ENCODE data around the gene SF1.
"Not testable (repeated sequence)": the region's sequence is repeated elsewhere in the genome, so short reads cannot be mapped to it uniquely, and the experiment has no call there.

Gene SF1

DNA sequence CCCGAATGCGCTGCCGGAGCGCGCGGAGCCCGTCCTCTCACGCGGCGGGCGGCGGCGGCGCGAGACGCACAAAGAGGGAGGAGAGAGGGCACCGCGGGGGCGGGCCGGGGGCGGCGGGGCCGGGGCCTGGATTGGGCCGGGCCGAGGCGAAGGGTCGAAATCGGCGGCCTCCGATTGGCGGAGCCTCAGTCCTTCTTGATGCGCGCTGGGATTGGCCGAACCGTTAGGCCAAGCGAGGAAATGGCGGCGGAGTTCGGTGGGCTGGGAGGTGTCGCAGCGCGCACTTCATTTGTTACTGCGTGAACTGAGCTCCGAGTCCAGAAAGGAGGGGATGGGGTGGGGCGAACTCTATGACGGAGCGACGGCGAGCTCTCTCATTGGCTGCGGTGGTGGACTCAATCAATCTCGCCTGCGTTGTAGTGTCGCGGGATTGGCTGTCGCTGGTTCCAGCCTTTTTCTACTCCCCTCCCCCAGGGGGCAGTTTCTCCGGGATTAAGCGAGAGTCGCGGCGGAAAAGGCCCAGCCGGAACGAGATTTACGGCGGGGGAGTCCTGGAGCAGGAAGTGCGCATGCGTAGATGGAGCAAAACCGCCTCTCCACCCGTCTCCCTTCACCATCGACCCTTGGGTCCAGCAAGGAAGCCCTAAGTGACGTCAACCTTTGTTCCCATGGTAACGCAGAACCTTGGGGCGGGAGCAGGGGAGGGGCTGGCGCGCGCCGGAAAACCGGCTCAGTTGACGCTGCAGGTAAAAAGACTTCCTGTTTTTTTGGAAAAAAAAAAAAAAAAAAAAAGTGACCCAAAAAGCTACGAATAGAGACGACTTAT, at the start of gene SF1:
Gene SF1 (minus strand): TSS at position 70 of the 826 bp plus-strand sequence. CDS start 150 bp downstream, outside the sequence.
- peak; percentile 100 for DNase-seq

- DNase-seq, result no peak
Measured at GRCh38 chr11:64827451-64827839, 49.1 kb upstream of the SF1 start.

- DNase-seq, result no peak
Measured at GRCh38 chr11:64826578-64827450, 48.5 kb upstream of the SF1 start.

DNA sequence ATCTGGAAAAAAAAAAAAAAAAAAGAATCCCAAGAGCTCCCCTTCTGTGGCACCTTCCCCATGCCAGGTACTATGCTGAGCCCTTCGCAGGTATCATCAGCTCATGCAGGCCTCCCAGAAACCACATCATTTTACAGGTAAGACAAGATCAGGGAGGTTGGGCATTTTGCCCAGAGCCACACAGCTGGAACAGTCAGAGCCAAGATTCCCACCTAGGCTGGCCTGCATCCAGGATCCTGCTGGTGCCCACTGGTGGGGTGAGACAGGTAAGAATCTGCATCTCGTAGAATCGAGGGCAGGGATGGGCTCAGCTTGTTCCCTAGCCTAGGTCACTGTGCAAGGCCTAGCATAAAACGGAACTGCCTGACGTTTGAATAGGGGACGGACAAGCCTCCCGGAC, 47.7 kb upstream of the SF1 start:
- no peak for DNase-seq

DNA sequence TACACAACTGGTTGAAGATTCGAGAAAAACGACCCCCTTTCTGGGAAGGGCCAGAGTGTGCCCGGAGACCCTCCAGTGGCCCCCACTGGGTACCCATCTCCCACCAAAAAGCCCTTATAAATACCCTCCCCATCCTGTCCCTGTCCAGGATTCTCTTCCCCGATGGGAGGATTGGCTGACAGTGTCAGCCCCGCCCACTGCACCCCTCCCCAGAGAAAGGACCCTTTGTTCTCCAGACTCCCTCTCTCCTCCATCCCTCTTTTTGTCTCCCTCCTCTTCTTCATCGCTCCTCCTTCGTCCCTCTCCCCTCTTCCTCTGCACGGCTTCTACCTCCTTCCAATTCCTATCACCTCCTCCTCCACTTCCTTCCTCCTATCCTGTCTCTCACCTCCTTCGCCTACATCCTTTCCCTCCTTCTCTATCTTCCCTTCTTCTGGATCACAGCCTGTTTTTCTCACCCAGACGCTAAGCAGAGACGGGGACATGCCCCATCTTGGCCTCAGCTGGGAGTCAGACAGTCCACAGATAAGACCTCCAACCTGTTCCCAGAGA, 45.3 kb upstream of the SF1 start:
- no peak for DNase-seq

- no peak for DNase-seq
Measured at GRCh38 chr11:64817476-64817875, 39.1 kb upstream of the SF1 start.

DNA sequence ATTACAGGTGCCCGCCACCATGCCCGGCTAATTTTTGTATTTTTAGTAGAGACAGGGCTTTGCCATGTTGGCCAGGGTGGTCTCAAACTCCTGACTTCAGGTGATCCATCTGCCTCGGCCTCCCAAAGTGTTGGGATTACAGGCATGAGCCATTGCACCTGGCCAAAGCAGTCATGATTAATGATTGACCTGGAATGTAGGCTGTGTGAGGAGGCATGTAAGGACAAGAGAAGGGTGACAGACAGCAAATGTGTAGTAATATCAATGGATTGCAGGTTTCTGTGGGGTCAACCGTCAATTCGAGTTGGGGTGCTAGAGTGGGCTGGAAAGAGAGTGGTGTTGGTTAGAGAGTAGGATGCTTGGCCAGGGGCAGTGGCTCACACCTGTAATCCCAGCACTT, 37.1 kb upstream of the SF1 start:
- DNase-seq, result not testable (repeated sequence)

GRCh38 chr11:64814712-64815187, 36.4 kb upstream of the SF1 start:
- DNase-seq, result no peak

DNA sequence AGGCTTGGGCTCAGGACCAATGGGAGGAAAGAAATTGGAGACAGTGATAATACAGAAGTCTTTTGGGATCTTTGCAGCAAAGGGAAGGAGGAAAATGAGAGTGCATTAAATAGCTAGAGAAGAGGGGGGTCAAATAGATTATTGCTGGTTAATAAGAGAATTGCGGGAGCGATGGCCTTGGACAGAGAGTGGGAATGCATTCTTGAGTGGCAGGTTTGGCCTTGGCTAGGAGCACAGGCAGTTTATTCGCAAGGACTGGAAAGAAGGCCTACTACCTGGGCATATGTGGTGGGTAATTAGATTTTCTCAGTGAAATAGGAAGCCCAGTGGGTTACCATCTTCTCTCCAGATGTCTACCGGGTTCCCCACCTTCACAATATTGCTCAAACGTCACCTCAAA, 35.5 kb upstream of the SF1 start:
- DNase-seq, result no peak

DNA sequence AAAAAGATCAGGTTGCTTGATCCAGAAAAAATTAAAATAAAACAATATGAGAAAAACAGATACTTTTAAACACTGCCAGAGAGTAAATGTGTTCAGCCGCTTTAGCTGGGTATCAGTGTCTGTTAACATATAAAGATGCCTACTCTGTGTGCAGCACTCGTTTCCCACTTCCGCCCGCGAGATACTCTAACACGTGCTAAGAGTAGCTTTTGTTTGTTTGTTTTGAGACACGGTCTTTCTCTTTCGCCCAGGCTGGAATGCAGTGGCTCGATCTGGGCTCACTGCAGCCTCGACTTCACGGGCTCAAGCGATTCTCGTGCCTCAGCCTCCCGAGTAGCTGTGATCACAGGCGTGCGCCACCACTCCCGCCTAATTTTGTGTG, 32.5 kb upstream of the SF1 start:
- no peak for DNase-seq

DNA sequence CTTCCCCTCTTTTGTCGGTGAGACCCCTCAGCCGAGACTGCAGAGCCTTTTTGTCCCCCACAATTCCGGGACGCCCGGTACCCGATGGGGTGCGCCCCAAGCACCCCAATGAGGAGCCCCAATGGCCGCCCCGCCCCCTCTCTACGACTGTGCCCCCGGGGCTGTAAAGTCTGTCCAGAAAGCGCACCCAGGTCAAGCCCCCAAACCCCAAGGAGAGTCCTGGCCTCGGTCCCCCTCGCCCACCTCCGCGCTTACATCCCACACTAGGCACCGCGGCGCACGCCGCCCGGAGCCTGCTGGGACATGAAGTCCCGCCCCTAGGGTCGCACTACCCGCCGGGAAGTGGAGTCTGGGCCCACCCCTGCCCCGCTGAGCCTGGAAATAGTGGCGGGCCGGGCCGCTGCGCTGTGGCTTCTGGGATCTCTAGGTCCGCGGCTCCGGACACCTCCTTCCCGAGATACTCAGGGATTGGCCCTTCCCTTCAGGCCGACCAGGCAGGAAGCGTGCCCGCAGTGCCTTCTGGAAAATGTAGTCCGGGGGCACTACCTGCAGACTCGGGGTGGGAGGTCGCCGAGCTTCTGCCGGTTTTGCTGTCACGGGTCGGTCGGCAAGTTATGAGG, 32.0 kb upstream of the SF1 start, which contains the start of gene MEN1:
Gene MEN1 (minus strand): TSS at position 281 of the 620 bp plus-strand sequence. CDS start 442 bp downstream, outside the sequence.
- peak; percentile 99 for DNase-seq

DNA sequence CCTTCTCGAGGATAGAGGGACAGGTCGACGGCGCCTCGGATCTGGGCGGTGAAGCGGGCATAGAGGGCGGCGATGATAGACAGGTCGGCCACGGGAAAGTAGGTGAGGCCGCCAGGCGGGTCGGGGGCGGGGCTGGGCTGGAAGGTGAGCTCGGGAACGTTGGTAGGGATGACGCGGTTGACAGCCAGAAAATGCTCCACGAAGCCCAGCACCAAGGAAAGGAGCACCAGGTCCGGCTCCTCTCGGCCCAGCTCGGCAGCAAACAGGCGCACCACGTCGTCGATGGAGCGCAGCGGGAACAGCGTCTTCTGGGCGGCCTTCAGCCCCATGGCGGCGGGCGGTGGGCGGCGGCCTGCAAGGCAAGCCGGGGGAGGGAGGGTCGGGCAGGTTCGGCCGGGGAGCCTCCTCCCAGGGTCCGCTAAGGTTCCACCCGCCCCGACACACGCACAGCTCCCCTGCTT, 31.5 kb upstream of the SF1 start:
- peak; percentile 35 for DNase-seq

GRCh38 chr11:64805481-64805880, 27.1 kb upstream of the SF1 start:
- no peak for DNase-seq

- peak; percentile 40 for DNase-seq
Measured at GRCh38 chr11:64804346-64805210, 26.2 kb upstream of the SF1 start.

DNA sequence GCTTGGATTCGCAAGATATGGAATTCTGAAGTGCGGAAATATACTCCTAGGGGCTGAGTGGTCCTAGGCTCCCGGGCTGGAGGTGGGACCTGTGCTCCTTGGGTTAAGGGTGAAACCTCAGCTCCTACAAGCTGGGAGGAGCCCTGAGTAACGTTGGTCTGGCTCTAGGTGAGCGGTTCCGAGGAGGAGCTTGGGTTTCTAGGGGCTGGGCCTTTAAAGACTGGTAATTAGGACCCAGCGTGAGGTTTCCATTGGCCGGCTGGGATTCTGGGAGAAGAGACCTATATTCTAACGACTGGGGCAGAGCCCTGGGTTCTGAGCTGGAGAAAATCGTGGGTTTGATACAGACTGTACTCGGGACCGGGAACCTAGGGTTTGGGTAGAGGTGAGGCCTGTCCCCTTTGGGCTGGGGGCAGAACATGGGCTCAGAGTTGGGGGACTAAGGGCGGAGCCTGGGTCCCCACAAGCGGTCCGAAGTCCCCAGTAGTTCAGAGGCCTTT, 25.6 kb upstream of the SF1 start:
- DNase-seq, result no peak

GRCh38 chr11:64803158-64803845, 25.0 kb upstream of the SF1 start, which contains the start of gene MAP4K2:
TSS of gene MAP4K2 (minus strand) at chr11:64803214. CDS start at chr11:64803149, 65 bp downstream.
- peak; percentile 93 for DNase-seq

- peak; percentile 29 for DNase-seq
Measured at GRCh38 chr11:64802370-64803157, 24.2 kb upstream of the SF1 start.

- peak; percentile 44 for DNase-seq
Measured at GRCh38 chr11:64801561-64802369, 23.4 kb upstream of the SF1 start.

DNA sequence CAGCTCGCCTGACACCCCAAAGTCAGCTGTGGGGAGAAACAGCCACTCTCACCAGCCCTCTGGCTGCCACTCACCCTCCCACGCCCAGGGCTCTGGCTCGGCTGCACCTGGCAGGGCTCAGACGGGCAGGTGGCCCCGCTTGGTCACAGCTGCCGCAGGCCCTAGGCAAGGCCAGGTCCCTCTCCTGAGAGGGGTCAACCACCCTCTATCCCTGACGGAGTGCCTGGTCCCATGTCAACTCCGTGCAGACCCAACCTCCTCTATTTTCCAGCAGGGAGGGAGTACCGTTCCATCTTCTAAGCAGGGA, 22.8 kb upstream of the SF1 start:
- DNase-seq, result no peak
